Nephron progenitor cell (in vitro differentiated cells): ENCODE data around the gene GUCY1B1.

ENCODE experiments used
- DNase-seq: peaks from one replicate; pipeline ENCODE4 v3.0.0; 2021
- H3K27ac Mint-ChIP-seq: 2 replicates; pipeline ENCODE4 v1.8.0; 2021; ENCODE audit warnings: mild to moderate bottlenecking, moderate library complexity, mixed read lengths
- H3K27me3 Mint-ChIP-seq: 2 replicates; pipeline ENCODE4 v1.8.0; 2021; ENCODE audit warnings: mild to moderate bottlenecking, low read depth, mixed read lengths; ENCODE audit not compliant: poor library complexity
- H3K36me3 Mint-ChIP-seq: 2 replicates; pipeline ENCODE4 v1.8.0; 2021; ENCODE audit warnings: low read depth, mixed read lengths
- H3K4me1 Mint-ChIP-seq: 2 replicates; pipeline ENCODE4 v1.8.0; 2021; ENCODE audit warnings: mixed read lengths
- H3K4me3 Mint-ChIP-seq: 2 replicates; pipeline ENCODE4 v1.8.0; 2021; ENCODE audit warnings: mild to moderate bottlenecking, moderate library complexity, mixed read lengths
- H3K9me3 Mint-ChIP-seq: 2 replicates; pipeline ENCODE4 v1.8.0; 2021; ENCODE audit warnings: mild to moderate bottlenecking, moderate library complexity, mixed read lengths
- TF ChIP-seq, protein P1 (sequence below): fragments of 200-600 bp; sonication (generic); IDR thresholded peaks from 2 replicates; pipeline ENCODE4 v1.5.0; 2021; ENCODE audit warnings: antibody characterized with exemption

GUCY1B1 gene

DNA sequence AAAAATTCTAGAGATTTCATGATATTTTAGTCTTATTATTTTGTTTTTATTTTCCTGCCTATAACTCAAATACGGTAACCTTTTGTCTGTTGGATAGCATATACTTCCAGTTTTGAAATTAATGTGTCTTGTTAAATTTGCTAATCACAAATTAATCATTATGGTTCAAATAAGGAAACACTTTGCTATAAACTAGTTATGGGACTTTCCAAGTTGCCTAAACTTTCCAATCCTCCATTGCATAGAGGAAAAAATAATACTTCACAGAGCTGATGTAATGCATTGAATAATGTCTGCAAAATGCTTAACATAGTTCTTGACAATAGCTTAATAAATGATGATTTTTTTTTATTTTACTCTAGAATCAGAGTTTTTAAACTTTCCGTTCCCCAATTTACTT lies 4.7 kb downstream of the GUCY1B1 start:
- no peaks in the 10 kb centered on the region for H3K36me3 Mint-ChIP-seq
- peaks cover 2% of the 10 kb centered on the region for H3K9me3 Mint-ChIP-seq
- H3K4me1 Mint-ChIP-seq: peaks cover 19% of the 10 kb centered on the region

DNA sequence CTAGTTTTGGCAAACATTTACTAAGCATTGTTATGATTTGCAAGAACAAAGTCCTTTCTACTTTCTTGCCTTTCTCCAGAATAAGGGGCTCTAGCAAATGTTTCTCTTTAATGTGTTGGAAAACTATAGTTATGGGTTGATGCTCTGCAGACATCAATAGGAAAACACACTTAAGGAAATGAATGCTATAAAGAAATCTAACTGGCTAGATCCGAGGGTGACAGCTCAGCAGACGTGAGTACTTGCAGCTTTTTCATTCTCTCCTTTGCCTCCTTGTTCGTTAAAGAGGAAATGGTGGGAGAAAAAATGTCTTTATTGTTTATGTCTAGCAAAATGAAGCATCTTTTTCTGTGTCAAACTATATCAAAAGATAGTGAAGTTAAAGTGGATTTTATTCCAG lies 6.3 kb downstream of the GUCY1B1 start:
- H3K4me3 Mint-ChIP-seq: no peak overlapping the region
- no peak for DNase-seq

More for the DNA sequence above, 4.7 kb downstream of the GUCY1B1 start:
- Mint-ChIP-seq H3K4me3 (no peak overlapping the region), H3K27me3 (peaks cover 21% of the 10 kb centered on the region), H3K27ac (no peak overlapping the region)
- TF ChIP-seq, protein P1, sequence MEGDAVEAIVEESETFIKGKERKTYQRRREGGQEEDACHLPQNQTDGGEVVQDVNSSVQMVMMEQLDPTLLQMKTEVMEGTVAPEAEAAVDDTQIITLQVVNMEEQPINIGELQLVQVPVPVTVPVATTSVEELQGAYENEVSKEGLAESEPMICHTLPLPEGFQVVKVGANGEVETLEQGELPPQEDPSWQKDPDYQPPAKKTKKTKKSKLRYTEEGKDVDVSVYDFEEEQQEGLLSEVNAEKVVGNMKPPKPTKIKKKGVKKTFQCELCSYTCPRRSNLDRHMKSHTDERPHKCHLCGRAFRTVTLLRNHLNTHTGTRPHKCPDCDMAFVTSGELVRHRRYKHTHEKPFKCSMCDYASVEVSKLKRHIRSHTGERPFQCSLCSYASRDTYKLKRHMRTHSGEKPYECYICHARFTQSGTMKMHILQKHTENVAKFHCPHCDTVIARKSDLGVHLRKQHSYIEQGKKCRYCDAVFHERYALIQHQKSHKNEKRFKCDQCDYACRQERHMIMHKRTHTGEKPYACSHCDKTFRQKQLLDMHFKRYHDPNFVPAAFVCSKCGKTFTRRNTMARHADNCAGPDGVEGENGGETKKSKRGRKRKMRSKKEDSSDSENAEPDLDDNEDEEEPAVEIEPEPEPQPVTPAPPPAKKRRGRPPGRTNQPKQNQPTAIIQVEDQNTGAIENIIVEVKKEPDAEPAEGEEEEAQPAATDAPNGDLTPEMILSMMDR: no peak
- DNase-seq: no peak

DNA sequence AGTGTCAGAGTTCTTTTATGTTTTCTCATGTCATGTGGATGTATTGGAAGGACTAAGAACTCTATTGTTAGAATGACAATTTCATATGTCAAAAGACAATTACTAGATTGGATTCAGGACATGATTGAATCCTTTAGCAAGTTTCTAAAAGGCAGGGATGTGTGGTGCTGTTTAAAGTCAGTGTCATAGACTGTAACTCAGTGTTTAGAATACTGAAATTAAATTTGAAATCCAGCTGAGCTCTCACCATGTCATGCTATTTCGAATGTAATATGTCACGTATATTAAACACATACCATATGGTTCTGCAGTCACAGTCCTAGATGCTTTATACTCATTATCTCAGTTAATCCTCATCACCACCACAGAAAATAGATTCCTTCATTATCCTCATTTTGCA lies 7.8 kb downstream of the GUCY1B1 start:
- TF ChIP-seq, protein P1: no peak
- H3K9me3 Mint-ChIP-seq: no peaks in the 10 kb centered on the region
- no peak overlapping the region for H3K4me3 Mint-ChIP-seq
- peaks cover 15% of the 10 kb centered on the region for H3K27me3 Mint-ChIP-seq
- DNase-seq: no peak
- peaks cover 8% of the 10 kb centered on the region for H3K4me1 Mint-ChIP-seq
- H3K27ac Mint-ChIP-seq: no peak overlapping the region
- H3K36me3 Mint-ChIP-seq: no peaks in the 10 kb centered on the region

More for the DNA sequence above, 6.3 kb downstream of the GUCY1B1 start:
- Mint-ChIP-seq H3K27ac (no peak overlapping the region), H3K9me3 (no peaks in the 10 kb centered on the region), H3K4me1 (peaks cover 16% of the 10 kb centered on the region), H3K27me3 (peaks cover 21% of the 10 kb centered on the region), H3K36me3 (no peaks in the 10 kb centered on the region)
- TF ChIP-seq, protein P1: no peak

DNA sequence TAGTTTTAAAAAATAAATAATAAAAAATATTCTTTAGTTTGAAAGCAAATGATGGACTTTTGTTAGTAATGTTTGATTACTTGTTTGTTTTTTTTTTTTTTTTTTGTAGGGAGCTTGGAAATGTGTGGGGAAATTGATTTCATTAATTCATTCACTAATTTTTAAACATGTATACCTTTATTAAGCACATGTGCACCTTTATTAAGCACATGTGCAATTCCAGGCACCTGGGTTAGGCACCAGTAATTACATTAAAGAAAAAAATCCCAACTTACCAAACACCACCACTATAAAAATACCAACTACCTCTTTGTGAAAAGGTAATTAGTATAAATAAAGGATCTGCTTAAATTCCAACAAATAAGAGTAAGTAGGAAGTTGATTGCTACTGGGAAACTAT lies 9.5 kb downstream of the GUCY1B1 start:
- Mint-ChIP-seq H3K36me3 (no peaks in the 10 kb centered on the region), H3K4me1 (no peaks in the 10 kb centered on the region), H3K27me3 (peaks cover 13% of the 10 kb centered on the region), H3K9me3 (no peaks in the 10 kb centered on the region), H3K27ac (no peak overlapping the region), H3K4me3 (no peak overlapping the region)
- no peak for DNase-seq
- TF ChIP-seq, protein P1: no peak

DNA sequence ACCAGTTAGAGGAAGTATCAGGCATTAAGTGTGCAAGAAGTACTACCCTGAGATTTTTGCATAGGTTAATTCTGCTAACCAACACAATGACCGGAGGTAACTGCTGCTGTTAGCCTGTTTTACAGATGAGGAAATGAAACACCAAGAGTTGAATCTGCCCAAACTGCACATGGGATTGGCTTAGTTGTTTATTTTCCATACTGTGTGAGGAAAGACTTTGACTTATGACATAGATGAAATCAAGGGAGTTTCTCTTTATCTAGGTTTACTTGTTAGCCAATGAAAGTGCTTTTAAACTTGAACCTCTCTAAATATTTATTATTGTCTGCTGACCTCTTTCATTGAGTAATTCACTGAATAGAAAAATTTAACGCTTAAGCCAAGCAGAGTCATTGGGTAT lies 10.3 kb downstream of the GUCY1B1 start:
- H3K4me3 Mint-ChIP-seq: no peak overlapping the region
- H3K36me3 Mint-ChIP-seq: no peaks in the 10 kb centered on the region

More for the DNA sequence above, 10.3 kb downstream of the GUCY1B1 start:
- H3K27me3 Mint-ChIP-seq: peaks cover 9% of the 10 kb centered on the region
- TF ChIP-seq, protein P1: no peak
- H3K4me1 Mint-ChIP-seq: no peaks in the 10 kb centered on the region
- no peaks in the 10 kb centered on the region for H3K9me3 Mint-ChIP-seq
- H3K27ac Mint-ChIP-seq: no peak overlapping the region
- DNase-seq: no peak
